C4-2B (cell line): ENCODE measurements around the gene DUSP12.

Experiments used
- ZFX ChIP-seq: fragments of 450-650 bp; IDR thresholded peaks from 2 replicates; pipeline ENCODE4 v1.6.1; 2017
- TF ChIP-seq, protein P1 (sequence below): fragments of 450-650 bp; conservative IDR thresholded peaks from 2 replicates; pipeline ENCODE4 v1.5.1; 2017; ENCODE audit warnings: mild to moderate bottlenecking

- TF ChIP-seq, protein P1, sequence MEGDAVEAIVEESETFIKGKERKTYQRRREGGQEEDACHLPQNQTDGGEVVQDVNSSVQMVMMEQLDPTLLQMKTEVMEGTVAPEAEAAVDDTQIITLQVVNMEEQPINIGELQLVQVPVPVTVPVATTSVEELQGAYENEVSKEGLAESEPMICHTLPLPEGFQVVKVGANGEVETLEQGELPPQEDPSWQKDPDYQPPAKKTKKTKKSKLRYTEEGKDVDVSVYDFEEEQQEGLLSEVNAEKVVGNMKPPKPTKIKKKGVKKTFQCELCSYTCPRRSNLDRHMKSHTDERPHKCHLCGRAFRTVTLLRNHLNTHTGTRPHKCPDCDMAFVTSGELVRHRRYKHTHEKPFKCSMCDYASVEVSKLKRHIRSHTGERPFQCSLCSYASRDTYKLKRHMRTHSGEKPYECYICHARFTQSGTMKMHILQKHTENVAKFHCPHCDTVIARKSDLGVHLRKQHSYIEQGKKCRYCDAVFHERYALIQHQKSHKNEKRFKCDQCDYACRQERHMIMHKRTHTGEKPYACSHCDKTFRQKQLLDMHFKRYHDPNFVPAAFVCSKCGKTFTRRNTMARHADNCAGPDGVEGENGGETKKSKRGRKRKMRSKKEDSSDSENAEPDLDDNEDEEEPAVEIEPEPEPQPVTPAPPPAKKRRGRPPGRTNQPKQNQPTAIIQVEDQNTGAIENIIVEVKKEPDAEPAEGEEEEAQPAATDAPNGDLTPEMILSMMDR = no peak
- TF ChIP-seq ZFX = no peak
These were observed 47.3 kb upstream of the DUSP12 start for GRCh38 chr1:161702250-161702649.
